Sigmoid colon (tissue), 4 donors: Measurements from ENCODE around the gene RAB15.

Source experiments
- CTCF ChIP-seq, 4 experiments: fragments of 450-650 bp in 3 of 4; fragments of 200-600 bp in 1 of 4; IDR thresholded peaks; one replicate each; pipeline ENCODE4 v1.5.1; 2016 to 2019; ENCODE audit warnings: antibody characterized with exemption in 4 of 4, mild to moderate bottlenecking in 3 of 4, moderate library complexity in 2 of 4
- POLR2A ChIP-seq, 2 donors: fragments of 450-650 bp; IDR thresholded peaks; one replicate each; pipeline ENCODE4 v1.6.1; 2016; ENCODE audit warnings: antibody characterized with exemption in 2 of 2, mild to moderate bottlenecking in 2 of 2, moderate library complexity in 2 of 2
- POLR2AphosphoS5 ChIP-seq, 4 donors: sonication (generic); formaldehyde crosslinking; IDR thresholded peaks; one replicate each; pipeline ENCODE4 v1.6.1; 2017; ENCODE audit warnings: antibody characterized with exemption in 4 of 4

- TF ChIP-seq CTCF (IDR thresholded peaks at IDR 0.05): no peak
- no peak for TF ChIP-seq POLR2AphosphoS5 (IDR thresholded peaks at IDR 0.05)
- TF ChIP-seq POLR2A (IDR thresholded peaks at IDR 0.05): no peak
Observed at GRCh38 chr14:65010211-65010931, 38.2 kb upstream of the RAB15 start.
